GM21515 (cell line): ENCODE data around the gene ZNF548.
"Not testable (repeated sequence)": the region's sequence is repeated elsewhere in the genome, so short reads cannot be mapped to it uniquely, and the experiment has no call there.

Experiments
- ATAC-seq: cut with Tn5 transposase; IDR thresholded peaks from one replicate; pipeline ENCODE4 v1.9.1; 2021; ENCODE audit not compliant: unreplicated experiment

ZNF548 gene

DNA sequence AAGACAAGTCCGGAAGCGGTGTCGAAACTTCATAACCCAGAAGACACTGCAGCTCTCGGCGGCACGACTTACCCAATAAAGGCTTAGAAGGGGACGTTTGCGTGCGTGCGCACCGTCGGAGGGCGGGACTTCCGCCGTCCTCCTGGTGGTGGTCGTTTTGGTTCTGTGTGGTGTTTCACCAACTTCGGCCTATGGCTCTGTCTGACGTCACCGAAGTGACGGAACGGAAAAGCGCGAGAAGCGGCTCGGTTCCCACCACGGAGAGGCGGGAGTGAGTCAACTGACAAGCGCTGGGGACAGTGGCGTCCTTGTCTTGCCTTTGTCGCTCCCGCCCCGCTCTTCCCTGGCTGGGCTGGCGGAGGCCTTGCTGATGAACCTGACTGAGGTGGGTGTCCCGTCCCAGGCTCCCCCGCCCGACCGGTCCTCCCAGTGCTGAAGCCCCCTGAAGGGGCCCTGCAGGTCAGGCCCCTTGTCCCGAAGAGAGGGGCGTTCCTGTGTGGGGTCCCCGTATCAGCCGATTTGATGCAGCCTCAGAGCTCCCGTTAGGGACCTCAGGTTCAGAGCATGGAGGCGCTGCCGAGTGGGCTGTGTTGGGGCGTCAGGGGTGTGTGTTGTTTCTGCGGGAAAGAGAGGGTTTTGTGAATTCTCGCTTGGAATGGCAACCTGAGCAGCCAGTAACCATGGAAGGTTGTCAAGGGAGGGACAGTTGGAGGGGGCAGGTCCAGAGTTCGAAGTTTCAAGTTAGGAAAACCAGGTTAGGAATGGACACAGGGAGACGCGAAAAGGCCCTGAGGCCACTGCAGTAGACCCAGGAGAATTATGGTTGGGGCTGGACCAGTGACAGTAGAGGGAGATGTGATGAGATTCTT is at the start of gene ZNF548:
ZNF548 (plus strand) TSS at position 125 of the 869 bp plus-strand sequence; CDS start at position 371, 246 bp downstream.
- peak; percentile 94 for ATAC-seq

DNA sequence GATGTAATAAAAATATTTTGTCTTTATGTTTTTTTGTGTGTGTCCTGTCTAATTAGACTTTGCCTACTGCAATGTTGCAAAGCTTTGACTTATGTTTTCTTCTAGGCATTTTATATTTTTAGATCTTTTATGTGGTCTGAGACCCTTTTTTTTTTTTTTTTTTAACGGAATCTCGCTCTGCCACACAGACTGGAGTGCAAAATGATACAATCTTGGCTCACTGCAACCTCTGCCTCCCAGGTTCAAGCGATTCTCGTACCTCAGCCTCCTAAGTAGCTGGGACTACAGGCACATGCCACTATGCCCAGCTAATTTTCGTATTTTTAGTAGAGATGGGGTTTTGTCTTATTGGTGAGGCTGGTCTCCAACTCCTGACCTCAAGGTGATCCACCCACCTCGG is 47.1 kb upstream of the ZNF548 start:
- no peak for ATAC-seq

DNA sequence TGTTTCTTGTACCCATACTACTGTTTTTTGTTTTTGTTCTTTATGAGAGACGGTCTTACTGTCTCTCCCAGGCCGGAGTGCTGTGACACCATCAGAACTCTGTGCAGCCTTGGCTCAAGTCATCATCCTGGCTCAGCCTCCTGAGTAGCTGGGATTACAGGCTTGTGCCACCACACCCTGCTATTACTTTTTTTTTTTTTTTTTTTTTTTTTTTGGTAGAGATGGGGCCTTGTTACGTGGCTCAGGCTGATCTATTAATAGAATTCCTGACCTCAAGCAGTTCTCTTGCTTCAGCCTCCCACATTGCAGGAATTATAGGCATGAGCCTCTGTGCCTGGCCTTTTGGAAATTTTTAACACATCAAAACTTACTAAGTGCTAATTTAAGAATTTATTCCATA is 41.5 kb upstream of the ZNF548 start:
- ATAC-seq, result no peak

DNA sequence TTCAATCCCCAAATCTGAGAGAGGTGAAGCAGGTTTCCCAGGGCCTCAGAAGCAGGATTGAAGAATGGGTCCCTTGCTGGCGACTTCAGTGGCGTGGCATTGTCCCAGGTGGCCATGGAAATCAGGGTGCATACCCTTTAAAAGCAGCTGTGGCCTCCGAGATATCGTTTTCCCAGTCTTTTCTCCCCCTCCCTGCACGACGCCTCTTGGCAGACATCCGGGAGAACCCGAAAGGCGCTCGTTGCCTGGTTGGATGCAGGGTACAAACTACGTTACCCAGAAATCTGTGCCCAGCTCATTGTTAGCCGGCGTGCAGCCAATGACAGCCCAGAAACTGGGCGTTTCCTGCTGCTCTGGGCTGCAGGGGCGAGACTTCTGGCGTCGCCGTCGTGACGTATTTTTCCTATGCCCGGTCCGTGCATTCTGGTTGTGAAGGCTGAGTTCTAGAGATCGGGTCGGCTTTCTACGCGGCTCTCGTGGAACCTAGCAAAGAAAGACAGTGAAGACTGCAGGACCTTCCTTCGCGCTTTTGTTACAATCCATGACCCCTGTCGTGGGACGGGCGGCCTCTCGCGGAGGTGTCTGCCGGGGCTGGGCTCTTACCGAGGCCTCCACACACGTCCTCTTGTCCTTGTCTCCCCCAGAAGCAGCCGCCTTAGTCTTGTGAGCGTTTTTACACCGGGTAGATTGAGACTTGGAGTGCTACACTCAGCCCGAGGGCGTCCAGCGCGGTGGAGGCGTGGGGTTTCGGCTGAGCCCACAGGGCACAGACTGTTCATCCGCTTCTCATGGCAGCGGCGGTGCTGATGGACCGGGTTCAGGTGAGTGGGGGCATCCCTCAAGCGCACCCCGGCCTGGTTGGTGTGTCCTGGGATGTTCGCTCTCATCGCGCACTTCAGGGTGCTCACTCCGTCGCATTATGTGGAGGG is 38.5 kb upstream of the ZNF548 start, which contains the start of gene ZNF304:
ZNF304 (plus strand) TSS at position 395 of the 929 bp plus-strand sequence; CDS start at position 789, 394 bp downstream.
- ATAC-seq, result peak; percentile 90

DNA sequence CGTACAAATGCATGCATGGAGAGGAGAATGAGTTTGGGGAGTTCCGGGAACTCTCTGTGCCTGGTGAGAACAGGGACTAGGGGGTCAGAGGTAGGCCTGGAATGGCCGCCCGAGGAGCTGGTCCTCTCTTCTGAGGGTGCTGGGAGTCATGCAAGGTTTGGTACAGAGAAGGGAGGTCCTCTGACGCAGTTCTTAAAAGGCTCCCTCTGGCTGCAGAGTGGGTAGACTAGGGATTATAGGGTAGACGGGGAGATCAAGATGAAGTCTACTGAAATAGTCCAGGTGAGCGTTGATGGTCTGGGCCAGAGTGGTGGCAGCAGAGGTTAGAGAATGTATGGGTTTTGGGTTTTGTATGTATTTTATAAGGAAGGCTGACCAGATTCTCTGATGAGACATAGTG is 37.8 kb upstream of the ZNF548 start:
- no peak for ATAC-seq

DNA sequence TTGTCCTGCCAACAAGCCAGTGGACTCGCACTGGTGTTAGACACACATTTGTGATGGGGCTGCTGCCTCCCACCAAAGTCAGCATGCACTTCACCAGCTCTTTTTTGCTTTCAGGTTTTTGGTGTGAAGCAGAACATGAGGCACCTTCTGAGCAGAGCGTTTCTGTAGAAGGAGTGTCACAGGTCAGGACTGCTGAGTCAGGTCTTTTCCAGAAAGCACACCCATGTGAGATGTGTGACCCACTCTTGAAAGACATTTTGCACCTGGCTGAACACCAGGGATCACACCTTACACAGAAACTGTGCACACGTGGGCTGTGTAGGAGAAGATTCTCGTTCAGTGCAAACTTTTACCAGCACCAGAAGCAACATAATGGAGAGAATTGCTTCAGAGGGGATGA is 33.7 kb upstream of the ZNF548 start:
- no peak for ATAC-seq

DNA sequence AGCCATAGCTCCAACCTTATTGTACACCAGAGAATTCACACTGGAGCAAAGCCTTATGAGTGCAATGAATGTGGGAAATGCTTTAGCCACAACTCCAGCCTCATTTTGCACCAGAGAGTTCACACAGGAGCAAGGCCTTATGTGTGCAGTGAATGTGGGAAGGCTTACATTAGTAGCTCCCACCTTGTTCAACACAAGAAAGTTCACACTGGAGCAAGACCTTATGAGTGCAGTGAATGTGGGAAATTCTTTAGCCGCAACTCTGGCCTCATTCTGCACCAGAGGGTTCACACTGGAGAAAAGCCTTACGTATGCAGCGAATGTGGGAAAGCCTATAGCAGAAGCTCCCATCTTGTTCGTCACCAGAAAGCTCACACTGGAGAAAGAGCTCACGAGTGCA is 32.2 kb upstream of the ZNF548 start:
- ATAC-seq, result no peak

DNA sequence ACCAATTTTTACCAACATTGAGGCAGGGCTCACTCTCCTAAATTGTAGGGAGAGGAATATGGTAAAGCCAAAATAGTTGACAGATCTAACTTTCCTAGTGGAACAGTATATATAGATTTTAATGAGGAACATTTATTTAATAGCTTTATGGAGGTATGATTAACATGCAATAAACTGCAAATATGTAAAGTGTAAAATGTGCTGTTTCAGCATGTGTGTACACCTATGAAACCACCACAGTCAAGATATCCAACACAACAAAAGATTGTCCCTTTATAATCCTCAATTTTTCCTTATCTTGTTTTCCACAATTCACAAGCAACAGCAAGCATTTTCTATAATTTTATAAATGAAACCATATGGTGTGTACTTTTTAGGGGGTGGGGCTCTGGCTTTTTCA is 30.4 kb upstream of the ZNF548 start:
- no peak for ATAC-seq

DNA sequence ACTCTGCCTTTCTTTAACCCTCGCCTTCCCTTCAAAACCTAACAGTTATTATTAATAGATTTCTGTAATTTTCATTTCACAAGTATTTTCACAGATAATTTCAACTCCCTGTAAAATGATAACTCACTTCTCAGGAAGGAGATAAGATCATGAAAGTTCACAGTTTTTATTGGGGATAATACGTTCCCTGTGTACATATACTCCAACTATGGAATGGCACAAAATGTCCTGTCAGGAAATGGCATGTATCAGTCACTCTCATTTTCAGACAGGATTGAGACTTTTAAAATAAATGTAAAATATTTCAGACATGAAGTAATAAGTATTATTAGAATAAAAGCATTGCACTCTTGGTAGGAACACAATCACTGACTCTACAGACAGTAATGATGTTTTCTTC is 27.2 kb upstream of the ZNF548 start:
- ATAC-seq, result no peak

DNA sequence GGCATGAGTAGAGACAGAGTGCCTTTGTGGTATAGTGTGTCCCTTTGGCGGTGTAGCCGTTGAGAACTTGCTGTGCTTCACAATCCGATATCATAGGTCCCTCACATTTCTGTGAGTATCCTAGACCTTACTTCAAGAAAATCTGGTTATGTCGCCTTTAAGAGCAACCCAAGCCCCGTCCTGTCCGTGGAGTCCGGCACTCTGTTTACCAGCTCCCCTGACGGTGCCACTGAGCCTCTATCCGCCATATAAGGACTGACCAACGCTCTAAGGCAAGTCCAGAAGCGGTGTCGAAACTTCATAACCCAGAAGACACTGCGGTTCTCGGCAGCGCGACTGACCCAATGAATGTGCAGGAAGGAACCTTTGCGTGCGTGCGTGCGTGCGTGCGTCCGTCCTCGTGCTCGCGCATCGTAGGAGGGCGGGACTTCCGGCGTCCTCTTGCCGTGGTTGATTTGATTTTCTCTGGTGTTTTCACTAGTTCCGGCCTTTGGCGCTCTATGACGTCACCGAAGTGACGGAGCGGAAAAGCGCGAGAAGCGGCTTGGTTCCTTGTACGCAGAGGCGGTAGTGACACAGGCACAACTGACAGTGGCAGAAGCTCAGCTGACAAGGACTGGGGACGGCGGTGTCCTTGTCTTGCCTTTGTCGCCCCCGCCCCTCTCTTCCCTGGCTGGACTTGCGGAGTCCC is 26.5 kb upstream of the ZNF548 start, which contains the start of the genes TRAPPC2B and ZNF547:
TRAPPC2B (plus strand) TSS at position 555 of the 691 bp plus-strand sequence. CDS start 1,283 bp downstream, outside the sequence.
ZNF547 (plus strand) TSS at position 555 of the 691 bp plus-strand sequence. CDS start 5,005 bp downstream, outside the sequence.
- peak; percentile 87 for ATAC-seq

DNA sequence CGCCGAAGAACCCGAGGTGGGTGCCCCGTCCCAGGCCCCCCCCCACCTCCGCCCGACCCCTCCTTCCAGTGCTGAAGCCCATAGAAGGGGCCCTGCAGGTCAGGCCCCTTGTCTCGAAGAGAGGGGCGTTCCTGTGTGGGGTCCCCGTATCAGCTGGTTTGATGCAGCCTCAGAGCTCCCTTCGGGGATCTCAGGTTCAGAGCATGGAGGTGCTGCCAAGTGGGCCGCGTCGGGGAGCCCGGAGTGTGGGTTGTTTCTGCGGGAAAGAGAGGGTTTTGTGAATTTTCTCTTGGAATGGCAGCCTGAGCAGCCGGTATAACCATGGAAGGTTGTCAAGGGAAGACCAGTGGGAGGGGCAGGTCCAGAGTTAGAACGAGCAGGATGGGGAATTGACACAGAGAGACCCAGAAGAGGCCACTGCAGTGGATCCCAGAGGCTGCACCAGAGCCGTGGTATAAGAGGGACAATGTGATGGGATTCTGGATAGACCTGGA is 25.9 kb upstream of the ZNF548 start:
- ATAC-seq, result no peak

DNA sequence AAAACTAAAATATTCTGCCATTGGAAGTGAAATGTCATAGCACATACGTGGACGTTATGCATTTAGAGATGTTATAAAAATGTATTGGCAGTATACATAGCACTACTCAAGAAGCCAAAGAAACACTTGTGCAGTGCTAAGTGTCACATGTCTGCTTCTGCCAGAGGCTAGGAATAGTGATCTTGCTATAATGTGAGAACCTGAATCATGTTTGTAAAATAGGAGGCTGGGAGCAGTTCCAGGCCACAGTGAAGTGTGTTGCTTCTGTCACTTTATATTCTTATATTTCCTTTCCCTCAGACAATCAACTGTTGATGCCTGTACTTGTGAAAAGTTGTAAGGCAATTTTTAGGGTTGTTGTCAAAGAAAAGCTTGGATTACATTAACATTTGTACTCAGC is 22.9 kb upstream of the ZNF548 start:
- no peak for ATAC-seq

DNA sequence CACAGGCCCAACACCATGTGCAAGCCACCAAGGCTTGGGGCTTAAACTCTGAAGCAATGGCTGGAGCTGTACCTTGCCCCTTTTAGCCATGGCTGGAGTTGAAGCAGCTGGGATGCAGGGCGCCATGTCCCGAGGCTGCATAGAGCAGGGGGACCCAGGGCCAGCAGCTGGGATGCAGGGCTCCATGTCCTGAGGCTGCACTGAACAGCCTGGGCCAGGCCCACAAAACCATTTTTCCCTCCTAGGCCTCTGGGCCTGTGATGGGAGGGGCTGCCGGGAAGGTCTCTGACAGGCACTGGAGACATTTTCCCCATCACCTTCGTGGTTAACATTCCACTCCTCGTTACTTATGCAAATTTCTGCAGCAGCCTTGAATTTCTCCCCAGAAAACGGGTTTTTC is 15.5 kb upstream of the ZNF548 start:
- no peak for ATAC-seq

DNA sequence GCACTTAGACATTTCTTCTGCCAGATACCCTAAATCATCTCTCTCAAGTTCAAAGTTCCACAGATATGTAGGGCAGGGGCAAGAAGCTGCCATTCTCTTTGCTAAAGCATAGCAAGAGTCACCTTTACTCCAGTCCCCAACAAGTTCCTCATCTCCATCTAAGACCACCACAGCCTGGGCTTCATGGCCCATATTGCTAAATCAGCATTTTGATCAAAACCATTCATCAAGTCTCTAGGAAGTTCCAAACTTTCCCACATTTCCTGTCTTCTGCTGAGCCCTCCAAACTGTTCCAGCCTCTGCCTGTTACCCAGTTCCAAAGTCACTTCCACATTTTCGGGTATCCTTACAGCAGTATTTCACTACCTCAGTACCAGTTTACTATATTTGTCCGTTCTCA is 15.0 kb upstream of the ZNF548 start:
- not testable (repeated sequence) for ATAC-seq

DNA sequence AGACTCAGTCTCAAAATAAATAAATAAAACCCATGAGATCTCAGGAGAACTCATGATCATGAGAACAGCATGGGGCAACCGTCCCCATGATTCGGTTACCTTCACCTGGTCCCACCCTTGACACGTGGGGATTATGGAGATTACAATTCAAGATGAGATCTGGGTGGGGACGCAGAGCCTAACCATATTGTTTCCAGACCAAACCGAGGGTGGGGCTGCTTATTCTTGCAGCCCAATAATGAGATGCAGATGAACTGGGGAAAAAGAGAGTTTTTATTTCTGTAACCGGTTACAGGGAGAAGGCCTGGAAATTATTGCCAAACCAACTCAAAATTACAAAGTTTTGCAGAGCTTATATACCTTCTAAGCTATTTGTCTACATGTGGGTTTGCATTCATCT is 13.5 kb upstream of the ZNF548 start:
- no peak for ATAC-seq

DNA sequence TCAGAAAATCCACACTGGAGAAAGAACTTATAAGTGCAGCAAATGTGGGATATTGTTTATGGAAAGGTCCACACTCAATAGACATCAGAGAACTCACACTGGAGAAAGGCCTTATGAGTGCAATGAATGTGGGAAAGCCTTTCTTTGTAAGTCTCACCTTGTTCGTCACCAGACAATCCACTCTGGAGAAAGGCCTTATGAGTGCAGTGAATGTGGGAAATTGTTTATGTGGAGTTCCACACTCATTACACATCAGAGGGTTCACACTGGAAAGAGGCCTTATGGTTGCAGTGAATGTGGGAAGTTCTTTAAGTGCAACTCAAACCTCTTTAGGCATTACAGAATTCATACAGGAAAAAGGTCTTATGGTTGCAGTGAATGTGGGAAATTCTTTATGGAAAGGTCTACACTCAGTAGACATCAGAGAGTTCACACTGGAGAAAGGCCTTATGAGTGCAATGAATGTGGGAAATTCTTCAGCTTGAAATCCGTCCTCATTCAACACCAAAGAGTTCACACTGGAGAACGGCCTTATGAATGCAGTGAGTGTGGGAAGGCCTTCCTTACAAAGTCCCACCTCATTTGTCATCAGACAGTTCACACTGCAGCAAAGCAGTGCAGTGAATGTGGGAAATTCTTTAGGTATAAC is 12.0 kb upstream of the ZNF548 start:
- ATAC-seq, result no peak

DNA sequence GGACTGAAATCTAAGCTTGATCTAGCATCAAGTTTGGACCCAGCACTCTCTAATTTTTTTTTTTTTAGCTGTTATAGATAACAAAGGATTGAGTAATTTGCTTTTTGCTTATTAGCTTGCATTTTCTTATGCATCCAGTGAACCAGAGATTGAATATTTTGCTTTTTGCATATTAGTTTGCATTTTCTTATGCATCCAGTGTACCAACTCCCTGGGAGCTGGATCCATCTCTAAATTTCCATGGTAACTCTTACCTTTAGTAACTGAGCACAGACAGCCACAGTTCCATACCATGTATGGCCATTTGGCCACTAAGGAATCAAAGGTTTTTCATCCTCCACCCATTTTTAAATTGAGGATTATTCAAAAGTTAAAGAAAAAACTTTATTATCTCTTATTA is 8.7 kb upstream of the ZNF548 start:
- ATAC-seq, result no peak

DNA sequence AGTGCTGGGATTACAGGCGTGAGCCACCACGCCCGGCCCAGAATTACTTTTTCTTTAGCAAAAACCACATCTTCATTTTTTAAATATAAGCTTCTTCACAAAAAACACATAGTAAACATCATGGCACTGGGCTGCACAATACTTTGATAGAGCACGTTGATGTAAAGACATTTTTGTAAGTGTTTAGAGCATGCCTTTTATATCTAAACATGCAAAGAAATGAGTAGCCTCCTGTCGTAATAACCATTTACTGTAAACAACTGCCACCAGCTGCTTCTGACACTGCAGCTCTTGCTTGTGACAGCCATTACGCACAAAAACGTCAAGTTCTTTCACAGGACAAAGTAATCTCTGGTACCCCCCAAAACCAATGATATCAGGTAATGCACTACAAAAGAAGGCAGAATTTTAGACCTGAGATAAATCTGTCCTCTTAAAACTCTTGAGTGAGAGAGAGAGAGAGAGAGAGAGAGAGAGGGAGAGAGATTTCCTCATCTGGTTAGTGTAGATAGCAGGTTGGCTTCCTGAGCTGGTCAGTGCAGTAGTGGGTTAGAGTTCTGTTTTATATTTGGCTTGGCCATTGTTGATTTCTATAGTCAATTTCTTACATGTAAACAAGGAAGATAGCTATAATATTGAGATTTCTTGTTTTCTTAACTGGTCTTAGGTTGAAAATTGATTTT is 6.7 kb upstream of the ZNF548 start:
- no peak for ATAC-seq

DNA sequence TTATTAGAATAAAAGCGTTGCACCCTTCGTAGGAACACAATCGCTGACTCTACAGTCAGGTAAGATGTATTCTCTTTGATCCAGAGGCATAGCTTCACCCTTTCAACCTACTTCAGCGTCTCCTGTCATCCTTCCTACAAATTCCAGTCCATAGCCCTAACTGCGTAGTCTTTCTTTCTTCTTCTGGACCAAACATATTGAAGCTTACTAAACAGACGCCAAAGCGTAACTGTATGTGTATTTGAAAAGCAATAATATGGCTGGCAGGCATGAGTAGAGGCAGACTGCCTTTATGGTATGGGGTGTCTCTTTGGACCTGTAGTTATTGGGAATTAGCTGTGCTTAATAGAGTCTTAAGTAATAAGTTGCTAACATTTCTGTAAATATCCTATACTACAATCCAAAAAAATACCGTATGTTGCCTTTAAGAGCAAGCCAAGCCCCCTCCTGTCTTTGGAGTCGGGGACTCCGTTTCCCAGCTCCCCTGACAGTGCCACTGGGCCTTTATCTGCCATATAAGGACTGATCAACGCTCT is 392 bp upstream of the ZNF548 start:
- no peak for ATAC-seq
